RKO (cell line): Measurements from ENCODE around the gene PSTPIP2.
"Not testable (repeated sequence)": the region's sequence is repeated elsewhere in the genome, so short reads cannot be mapped to it uniquely, and the experiment has no call there.

Source experiments
- DNase-seq: peaks from one replicate; pipeline ENCODE4 v3.0.0-alpha.2; 2016; ENCODE audit warnings: low spot score

PSTPIP2 gene

GRCh38 chr18:45981821-45982220, 90.2 kb downstream of the PSTPIP2 start:
- no peak for DNase-seq

- no peak for DNase-seq
These were observed 91.8 kb downstream of the PSTPIP2 start for GRCh38 chr18:45980229-45980628.

- no peak for DNase-seq
These were observed 94.0 kb downstream of the PSTPIP2 start for GRCh38 chr18:45978084-45978483.

GRCh38 chr18:45976974-45977373, 95.1 kb downstream of the PSTPIP2 start:
- no peak for DNase-seq

- DNase-seq: no peak
These were observed 95.5 kb downstream of the PSTPIP2 start for GRCh38 chr18:45976566-45976965.

GRCh38 chr18:45974088-45974536, 97.9 kb downstream of the PSTPIP2 start:
- peak; percentile 85 for DNase-seq

- DNase-seq: peak; percentile 96
These were observed 104.9 kb downstream of the PSTPIP2 start, which contains the start of gene EPG5 for GRCh38 chr18:45967007-45967706. EPG5 (minus strand) TSS chr18:45967329; CDS start chr18:45967239, 90 bp downstream.

- not testable (repeated sequence) for DNase-seq
These were observed 107.1 kb downstream of the PSTPIP2 start for GRCh38 chr18:45964913-45965312.

DNA sequence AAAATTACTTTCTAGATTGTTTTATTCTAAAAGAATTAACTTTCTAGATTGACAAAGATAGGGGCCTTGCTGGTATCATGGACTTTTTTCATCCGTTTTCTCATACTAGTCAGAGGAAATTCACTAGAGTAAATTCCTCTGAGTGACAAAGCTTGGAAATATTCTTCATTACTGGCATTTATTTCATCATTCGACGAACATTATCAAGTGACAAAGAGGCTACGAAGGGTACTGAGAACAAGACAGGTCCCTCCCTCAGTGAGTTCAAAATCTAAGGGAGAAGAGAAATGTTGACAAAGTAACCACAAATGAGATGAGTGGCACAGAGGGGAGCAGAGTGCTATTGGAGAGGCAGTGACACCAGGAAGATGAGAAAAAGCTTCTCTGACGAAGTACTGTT, 109.2 kb downstream of the PSTPIP2 start:
- DNase-seq: peak; percentile 32

GRCh38 chr18:45962461-45962860, 109.6 kb downstream of the PSTPIP2 start:
- peak; percentile 9 for DNase-seq

DNA sequence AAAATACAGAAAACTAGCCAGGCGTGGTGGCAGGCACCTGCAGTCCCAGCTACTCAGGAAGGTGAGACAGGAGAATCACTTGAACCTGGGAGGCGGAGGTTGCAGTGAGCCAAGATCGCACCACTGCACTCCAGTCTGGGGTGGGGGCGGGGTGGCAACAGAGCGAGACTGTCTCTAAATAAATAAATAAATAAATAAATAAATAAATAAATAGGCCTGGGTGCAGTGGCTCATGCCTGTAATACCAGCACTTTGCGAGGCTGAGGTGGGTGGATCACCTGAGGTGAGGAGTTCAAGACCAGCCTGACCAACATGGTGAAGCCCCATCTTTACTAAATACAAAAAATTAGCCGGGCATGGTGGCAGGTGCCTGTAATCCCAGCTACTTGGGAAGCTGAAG, 112.6 kb downstream of the PSTPIP2 start:
- not testable (repeated sequence) for DNase-seq

- DNase-seq: no peak
These were observed 113.3 kb downstream of the PSTPIP2 start for GRCh38 chr18:45958730-45959129.

GRCh38 chr18:45958027-45958426, 114.0 kb downstream of the PSTPIP2 start:
- DNase-seq: no peak

DNA sequence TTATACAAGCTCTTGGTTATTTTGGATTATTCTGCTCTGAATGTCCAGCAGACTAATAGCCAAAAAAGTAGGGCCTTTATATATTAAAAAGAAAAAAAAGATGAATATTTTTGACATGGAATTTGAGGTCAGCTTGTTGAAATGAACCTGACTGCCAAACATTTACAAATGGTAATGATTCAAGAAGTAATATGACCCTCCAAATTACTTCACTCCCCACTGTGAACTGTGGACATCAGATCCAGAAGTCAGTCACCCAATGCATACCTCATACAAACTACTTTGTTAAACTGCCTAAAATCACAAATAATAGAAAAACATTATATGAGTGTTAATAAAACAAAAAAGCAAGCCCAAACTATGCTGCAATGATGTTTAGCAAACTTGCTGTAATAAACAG, 115.0 kb downstream of the PSTPIP2 start:
- no peak for DNase-seq

GRCh38 chr18:45954070-45954934, 117.8 kb downstream of the PSTPIP2 start:
- DNase-seq: peak; percentile 92

- DNase-seq: peak; percentile 87
These were observed 120.9 kb downstream of the PSTPIP2 start for GRCh38 chr18:45951016-45951714.

GRCh38 chr18:45945669-45946068, 126.4 kb downstream of the PSTPIP2 start:
- DNase-seq: no peak

- no peak for DNase-seq
These were observed 131.3 kb downstream of the PSTPIP2 start for GRCh38 chr18:45940724-45941123.

- DNase-seq: no peak
These were observed 132.8 kb downstream of the PSTPIP2 start for GRCh38 chr18:45939236-45939635.

GRCh38 chr18:45938488-45938935, 133.5 kb downstream of the PSTPIP2 start:
- DNase-seq: no peak

GRCh38 chr18:45935591-45936335, 136.3 kb downstream of the PSTPIP2 start:
- no peak for DNase-seq
